PC-9 (cell line): ENCODE measurements around the gene WSCD2. TPM values are rescaled to one million over a fixed set of nuclear protein-coding genes. Genes with fewer than 3 reads are reported as not detected.

Source experiments
- Bru-seq: library from RNA; stranded (reverse); fragments of 400-500 nt; gene quantifications from one replicate; lab custom pipeline; 2021; lab: Mats Ljungman, UMichigan
- BruChase-seq, 2 experiments: library from RNA; stranded (reverse); fragments of 400-500 nt; gene quantifications; one replicate each; lab custom pipeline; 2021; lab: Mats Ljungman, UMichigan
- BruUV-seq: library from RNA; stranded (reverse); fragments of 400-500 nt; replicated peaks from 2 replicates; lab custom pipeline; 2021; lab: Mats Ljungman, UMichigan
- CTCF ChIA-PET: fragments of 300-600 bp; sonication (Branson Sonifier 250); formaldehyde crosslinking; loops from one replicate; lab custom pipeline; 2022; ENCODE audit warnings: antibody characterized with exemption; lab: Charles Lee
- POLR2A ChIA-PET: fragments of 300-600 bp; sonication (Branson Sonifier 250); formaldehyde crosslinking; loops from one replicate; lab custom pipeline; 2022; ENCODE audit warnings: antibody characterized with exemption; ENCODE audit not compliant: unreplicated experiment; lab: Charles Lee
- DNase-seq, 2 experiments: peaks; one replicate each; pipeline versions ENCODE4 v3.0.0 to v3.0.0-alpha.2; 2015 to 2022; ENCODE audit warnings: mixed read lengths in 1 of 2
- H2AFZ ChIP-seq: fragments of 200-600 bp; sonication (generic); 2 replicates; pipeline ENCODE4 v1.8.1; 2017; ENCODE audit warnings: antibody characterized with exemption
- H3F3A ChIP-seq: fragments of 200-600 bp; sonication (generic); 2 replicates; pipeline ENCODE4 v1.8.1; 2017; ENCODE audit warnings: antibody characterized with exemption, mild to moderate bottlenecking, low read depth; ENCODE audit not compliant: insufficient read depth
- H3K27ac ChIP-seq: fragments of 200-600 bp; sonication (generic); 2 replicates; pipeline ENCODE4 v1.6.1; 2016; ENCODE audit warnings: mixed run types
- H3K27me3 ChIP-seq: fragments of 200-600 bp; sonication (generic); 2 replicates; pipeline ENCODE4 v1.6.1; 2016; ENCODE audit warnings: low read depth, mixed run types; ENCODE audit not compliant: insufficient read depth
- H3K36me3 ChIP-seq: fragments of 200-600 bp; sonication (generic); 2 replicates; pipeline ENCODE4 v1.6.1; 2016; ENCODE audit warnings: low read depth, mixed run types
- H3K4me1 ChIP-seq: fragments of 200-600 bp; sonication (generic); replicated peaks from 2 replicates; pipeline ENCODE4 v1.6.1; 2016; ENCODE audit warnings: mixed run types; ENCODE audit not compliant: insufficient read depth
- H3K4me2 ChIP-seq: fragments of 200-600 bp; sonication (generic); 2 replicates; pipeline ENCODE4 v1.6.1; 2017; ENCODE audit warnings: mixed run types
- H3K4me3 ChIP-seq: fragments of 200-600 bp; sonication (generic); 2 replicates; pipeline ENCODE4 v1.6.1; 2016; ENCODE audit warnings: mixed run types
- H3K79me2 ChIP-seq: fragments of 200-600 bp; sonication (generic); 2 replicates; pipeline ENCODE4 v1.6.1; 2017; ENCODE audit warnings: low read depth, mixed run types
- H3K9me2 ChIP-seq: fragments of 200-600 bp; sonication (generic); 2 replicates; pipeline ENCODE4 v1.8.1; 2017; ENCODE audit warnings: mild to moderate bottlenecking; ENCODE audit not compliant: insufficient read depth
- H3K9me3 ChIP-seq: fragments of 200-600 bp; sonication (generic); 2 replicates; pipeline ENCODE4 v1.8.1; 2016; ENCODE audit warnings: low read depth; ENCODE audit not compliant: insufficient read depth
- H4K20me1 ChIP-seq: fragments of 200-600 bp; sonication (generic); 2 replicates; pipeline ENCODE4 v1.8.1; 2017; ENCODE audit not compliant: insufficient read depth
- EZH2 ChIP-seq: fragments of 200-600 bp; sonication (generic); IDR thresholded peaks from 2 replicates; pipeline ENCODE4 v1.8.0; 2017; ENCODE audit warnings: antibody characterized with exemption, low read depth
- intact Hi-C: fragments of 100-400 bp; cut with micrococcal nuclease; formaldehyde crosslinking; loops from one replicate; pipeline ENCODE4 v1.10.0; 2022; ENCODE audit not compliant: unreplicated experiment
- long read RNA-seq: library from polyadenylated mRNA; stranded (forward); transcript quantifications from one replicate; pipeline ENCODE4 v2.0.0, GENCODE V29; 2022
- total RNA-seq: library from RNA; stranded (reverse); gene quantifications from 2 replicates; pipeline ENCODE4 v1.2.3, GENCODE V29; 2021
- TF ChIP-seq, protein P1 (sequence below): fragments of 200-600 bp; sonication (generic); conservative IDR thresholded peaks from 2 replicates; pipeline ENCODE4 v1.6.1; 2017; ENCODE audit warnings: mixed run types, antibody characterized with exemption, mild to moderate bottlenecking, moderate library complexity

The WSCD2 gene
- total RNA-seq (not detected in 2 replicates), Bru-seq, nascent RNA (not detected), BruChase-seq, experiment 1, labeled RNA remaining after a 2-hour chase (not detected), BruChase-seq, experiment 2, labeled RNA remaining after a 6-hour chase (not detected)
- long read RNA-seq, result 0 reads

DNA sequence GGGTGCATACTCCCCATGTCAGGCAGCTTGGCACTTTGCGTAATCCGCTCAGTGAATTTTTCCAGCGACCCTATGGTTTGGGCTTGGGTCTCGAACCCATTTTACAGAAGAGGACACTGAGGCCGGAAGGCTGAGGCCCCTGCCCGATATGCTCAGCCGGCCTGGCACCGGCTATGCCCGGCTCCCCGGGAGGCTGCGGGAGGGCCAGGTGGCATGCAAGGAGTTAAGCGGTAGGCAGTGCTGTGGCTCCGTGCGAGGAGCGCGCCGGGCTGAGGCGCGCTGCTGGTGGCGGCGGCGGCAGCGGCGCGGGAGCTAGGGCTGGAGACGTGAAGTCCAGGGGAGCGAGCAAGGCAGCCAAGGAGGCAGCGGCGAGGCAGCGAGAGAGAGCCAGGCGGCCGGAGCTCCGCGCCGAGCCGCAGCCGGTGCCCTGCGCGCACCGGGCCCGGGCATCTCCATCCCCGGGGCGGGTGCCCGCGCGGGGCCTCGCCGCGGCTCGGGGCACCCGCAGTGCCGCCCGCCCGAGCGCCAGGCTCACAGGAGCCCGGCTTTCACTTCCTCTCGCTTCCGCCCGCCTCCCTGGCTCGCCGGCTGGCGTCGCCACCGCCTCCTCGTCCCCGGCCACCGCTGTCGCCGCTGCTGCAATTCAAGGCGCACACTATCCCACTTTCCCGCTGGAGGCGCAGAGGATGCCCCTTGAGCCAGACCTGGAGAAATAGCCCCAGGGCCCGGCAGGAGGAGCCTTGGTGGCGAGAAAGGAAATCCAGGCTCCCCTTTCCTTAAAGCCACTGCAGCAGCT lies at the start of gene WSCD2:
Gene WSCD2, plus strand, starts transcription at position 272 of the 796 bp plus-strand sequence. CDS start 66,545 bp downstream, outside the sequence.
- no peak within 1 kb of the TSS for H3K4me3 ChIP-seq
- TF ChIP-seq, protein P1, sequence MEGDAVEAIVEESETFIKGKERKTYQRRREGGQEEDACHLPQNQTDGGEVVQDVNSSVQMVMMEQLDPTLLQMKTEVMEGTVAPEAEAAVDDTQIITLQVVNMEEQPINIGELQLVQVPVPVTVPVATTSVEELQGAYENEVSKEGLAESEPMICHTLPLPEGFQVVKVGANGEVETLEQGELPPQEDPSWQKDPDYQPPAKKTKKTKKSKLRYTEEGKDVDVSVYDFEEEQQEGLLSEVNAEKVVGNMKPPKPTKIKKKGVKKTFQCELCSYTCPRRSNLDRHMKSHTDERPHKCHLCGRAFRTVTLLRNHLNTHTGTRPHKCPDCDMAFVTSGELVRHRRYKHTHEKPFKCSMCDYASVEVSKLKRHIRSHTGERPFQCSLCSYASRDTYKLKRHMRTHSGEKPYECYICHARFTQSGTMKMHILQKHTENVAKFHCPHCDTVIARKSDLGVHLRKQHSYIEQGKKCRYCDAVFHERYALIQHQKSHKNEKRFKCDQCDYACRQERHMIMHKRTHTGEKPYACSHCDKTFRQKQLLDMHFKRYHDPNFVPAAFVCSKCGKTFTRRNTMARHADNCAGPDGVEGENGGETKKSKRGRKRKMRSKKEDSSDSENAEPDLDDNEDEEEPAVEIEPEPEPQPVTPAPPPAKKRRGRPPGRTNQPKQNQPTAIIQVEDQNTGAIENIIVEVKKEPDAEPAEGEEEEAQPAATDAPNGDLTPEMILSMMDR, result no peak
- no peak for TF ChIP-seq EZH2
- H3K27me3 ChIP-seq, result peaks cover 57% of the 10 kb centered on the region
- no peak within 1 kb of the TSS for H3K27ac ChIP-seq
- intact Hi-C loops, result no loop called here
- no peak within 1 kb of the TSS for H3K4me2 ChIP-seq
- H2AFZ ChIP-seq, result no peak within 1 kb of the TSS
- H3K36me3 ChIP-seq, result no peaks in the 10 kb centered on the region
- no TSS peak for BruUV-seq
- CTCF ChIA-PET, result no interaction called here
- POLR2A ChIA-PET, result no interaction called here
- no peaks in the 10 kb centered on the region for H3K4me1 ChIP-seq
- H4K20me1 ChIP-seq, result no peaks in the 10 kb centered on the region
- H3K9me3 ChIP-seq, result no peaks in the 10 kb centered on the region
- no peaks in the 10 kb centered on the region for H3K79me2 ChIP-seq
- H3K9me2 ChIP-seq, result no peaks in the 10 kb centered on the region
- DNase-seq, result peak in 1 of 2 experiments; percentile 8
- no peaks in the 10 kb centered on the region for H3F3A ChIP-seq

DNA sequence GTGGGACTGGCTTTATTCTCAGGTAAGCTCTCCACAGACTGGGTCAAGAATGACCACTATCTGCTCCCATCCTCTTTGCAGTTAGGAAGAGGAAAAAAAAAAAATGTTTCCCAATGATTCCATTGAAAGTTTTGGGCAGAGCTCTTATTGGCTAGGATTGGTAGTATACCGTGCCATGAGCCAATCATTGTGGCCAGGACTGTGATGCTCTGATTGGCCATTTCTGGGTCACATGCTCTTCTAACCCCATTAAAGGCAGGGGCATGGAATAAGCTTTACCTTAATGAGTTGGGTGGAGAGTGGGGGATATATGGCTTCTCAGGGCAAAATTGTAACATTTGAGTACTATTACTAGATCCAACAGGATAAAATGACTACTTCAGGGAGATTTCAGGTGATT lies 49.4 kb upstream of the WSCD2 start:
- Histone ChIP-seq H4K20me1 (no peaks in the 10 kb centered on the region), H3K27ac (no peak overlapping the region), H3K4me1 (no peaks in the 10 kb centered on the region), H3K9me2 (no peaks in the 10 kb centered on the region; the same call in 1 of the 2 replicates), H2AFZ (no peak overlapping the region), H3F3A (no peaks in the 10 kb centered on the region), H3K4me2 (no peak overlapping the region), H3K36me3 (no peaks in the 10 kb centered on the region), H3K4me3 (no peak overlapping the region), H3K9me3 (no peaks in the 10 kb centered on the region), H3K27me3 (no peaks in the 10 kb centered on the region; the same call in 1 of the 2 replicates), H3K79me2 (no peaks in the 10 kb centered on the region)
- ChIA-PET CTCF (no interaction called here), POLR2A (no interaction called here)
- intact Hi-C loops, result no loop called here
- TF ChIP-seq, protein P1, result no peak
- no peak for TF ChIP-seq EZH2
- BruUV-seq, result no TSS peak
- DNase-seq, result no peak

DNA sequence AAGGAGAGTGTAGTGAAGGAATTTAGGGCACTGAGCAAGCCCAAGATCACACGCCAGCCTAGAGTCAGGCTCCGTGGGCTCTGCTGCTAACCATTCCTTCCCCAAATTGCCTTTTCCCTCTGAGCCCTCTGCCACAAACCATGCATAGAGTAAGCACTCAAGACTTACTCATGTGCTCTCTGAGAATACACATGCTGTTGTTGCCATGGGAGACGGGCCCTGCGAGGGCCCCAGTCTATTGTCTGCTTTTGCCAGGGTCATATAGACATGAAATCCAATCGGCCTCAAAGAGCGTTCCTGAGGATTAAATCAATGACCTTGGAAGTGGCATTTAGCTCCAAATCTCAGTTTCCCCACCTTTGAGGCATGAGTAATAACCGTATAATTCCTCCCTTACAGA lies 48.7 kb upstream of the WSCD2 start:
- Histone ChIP-seq H2AFZ (no peak overlapping the region), H3K36me3 (no peaks in the 10 kb centered on the region), H3F3A (no peaks in the 10 kb centered on the region), H4K20me1 (no peaks in the 10 kb centered on the region), H3K4me1 (no peaks in the 10 kb centered on the region), H3K4me2 (no peak overlapping the region), H3K27ac (no peak overlapping the region), H3K4me3 (no peak overlapping the region), H3K27me3 (no peaks in the 10 kb centered on the region; the same call in 1 of the 2 replicates), H3K9me2 (no peaks in the 10 kb centered on the region; the same call in 1 of the 2 replicates), H3K79me2 (no peaks in the 10 kb centered on the region), H3K9me3 (no peaks in the 10 kb centered on the region)
- no peak for DNase-seq
- ChIA-PET POLR2A (no interaction called here), CTCF (no interaction called here)
- TF ChIP-seq, protein P1, result no peak
- no peak for TF ChIP-seq EZH2
- no TSS peak for BruUV-seq
- intact Hi-C loops, result no loop called here
